Measurements from ENCODE around the gene POLR3A.

POLR3A gene

GRCh38 chr10:77977016-77977415, 52.3 kb downstream of the POLR3A start:
- no peak for DNase-seq

GRCh38 chr10:77975086-77975666, 54.1 kb downstream of the POLR3A start:
- DNase-seq = no peak

GRCh38 chr10:77974396-77975074, 54.8 kb downstream of the POLR3A start:
- DNase-seq = peak; percentile 29

GRCh38 chr10:77973276-77973675, 56.0 kb downstream of the POLR3A start:
- DNase-seq = no peak

GRCh38 chr10:77972148-77972547, 57.2 kb downstream of the POLR3A start:
- DNase-seq = no peak

GRCh38 chr10:77971804-77972144, 57.5 kb downstream of the POLR3A start:
- no peak for DNase-seq

GRCh38 chr10:77970869-77971803, 58.2 kb downstream of the POLR3A start:
- DNase-seq = peak; percentile 91

GRCh38 chr10:77969114-77969513, 60.2 kb downstream of the POLR3A start:
- DNase-seq = no peak

GRCh38 chr10:77967611-77968022, 61.7 kb downstream of the POLR3A start:
- DNase-seq = no peak

GRCh38 chr10:77965294-77965693, 64.0 kb downstream of the POLR3A start:
- DNase-seq = peak; percentile 91

- peak; percentile 49 for DNase-seq
These were observed 64.5 kb downstream of the POLR3A start for GRCh38 chr10:77964811-77965210.

GRCh38 chr10:77963901-77964300, 65.4 kb downstream of the POLR3A start:
- DNase-seq = no peak

GRCh38 chr10:77962350-77963146, 66.8 kb downstream of the POLR3A start:
- DNase-seq = no peak

- DNase-seq = no peak
These were observed 67.6 kb downstream of the POLR3A start for GRCh38 chr10:77961668-77962067.

GRCh38 chr10:77960829-77961329, 68.4 kb downstream of the POLR3A start:
- DNase-seq = no peak

- DNase-seq = no peak
These were observed 69.3 kb downstream of the POLR3A start for GRCh38 chr10:77959887-77960455.

- no peak for DNase-seq
These were observed 69.9 kb downstream of the POLR3A start for GRCh38 chr10:77959384-77959783.

- no peak for DNase-seq
These were observed 74.2 kb downstream of the POLR3A start for GRCh38 chr10:77955136-77955535.

- peak; percentile 72 for DNase-seq
These were observed 80.1 kb downstream of the POLR3A start for GRCh38 chr10:77949167-77949566.

- no peak for DNase-seq
These were observed 83.2 kb downstream of the POLR3A start for GRCh38 chr10:77946084-77946483.

GRCh38 chr10:77944519-77944918, 84.8 kb downstream of the POLR3A start:
- peak; percentile 99 for DNase-seq

Data from fibroblast of skin of abdomen (primary cell).